ELR (cell line): ENCODE data around the gene EHBP1.
"Not testable (repeated sequence)": the region's sequence is repeated elsewhere in the genome, so short reads cannot be mapped to it uniquely, and the experiment has no call there.

Experiments used
- DNase-seq: peaks from one replicate; pipeline ENCODE4 v3.0.0-alpha.2; 2015; ENCODE audit warnings: low read depth

Gene EHBP1

GRCh38 chr2:63019686-63020085, 314.2 kb downstream of the EHBP1 start:
- not testable (repeated sequence) for DNase-seq

DNA sequence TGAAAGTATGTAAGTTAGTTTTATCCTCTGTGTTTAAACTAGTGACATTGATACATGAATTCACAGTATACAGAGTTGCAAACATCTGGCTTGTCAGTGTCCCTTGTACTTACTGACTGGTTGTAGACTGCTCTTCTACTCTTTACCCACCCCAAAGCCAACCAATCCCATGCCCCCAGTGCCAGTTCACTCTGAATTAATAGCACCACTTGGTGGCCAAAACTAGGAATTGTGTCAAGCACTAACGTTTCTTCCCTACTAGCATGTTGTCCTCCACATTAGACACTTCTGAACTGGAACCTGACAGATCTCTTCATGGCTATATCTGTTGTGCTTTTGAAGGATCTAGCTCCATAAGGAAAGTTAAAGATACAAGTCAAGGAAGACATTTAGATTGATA, 317.9 kb downstream of the EHBP1 start:
- DNase-seq = peak; percentile 71

DNA sequence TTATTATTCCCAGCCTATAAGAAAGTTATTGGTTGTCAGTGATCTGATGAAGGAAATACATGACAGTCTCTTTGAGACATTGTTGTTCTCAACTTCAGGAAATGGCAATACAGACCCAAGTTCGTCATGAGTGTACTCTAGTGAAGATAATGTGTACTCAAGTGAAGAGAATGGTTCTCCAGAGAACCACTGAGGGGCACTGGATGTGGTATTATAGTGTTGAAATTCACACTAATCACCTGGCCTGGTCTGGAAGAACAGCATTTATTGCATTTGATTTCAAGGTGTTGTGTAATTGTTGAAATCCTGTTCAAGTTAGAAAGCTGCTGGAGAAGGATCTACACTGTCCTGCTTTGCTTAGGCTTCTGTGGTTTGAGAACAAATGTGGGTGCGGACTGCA, 321.7 kb downstream of the EHBP1 start:
- no peak for DNase-seq

- DNase-seq = peak; percentile 35
Measured at GRCh38 chr2:63029058-63029457, 323.5 kb downstream of the EHBP1 start.

GRCh38 chr2:63034526-63034925, 329.0 kb downstream of the EHBP1 start:
- no peak for DNase-seq

DNA sequence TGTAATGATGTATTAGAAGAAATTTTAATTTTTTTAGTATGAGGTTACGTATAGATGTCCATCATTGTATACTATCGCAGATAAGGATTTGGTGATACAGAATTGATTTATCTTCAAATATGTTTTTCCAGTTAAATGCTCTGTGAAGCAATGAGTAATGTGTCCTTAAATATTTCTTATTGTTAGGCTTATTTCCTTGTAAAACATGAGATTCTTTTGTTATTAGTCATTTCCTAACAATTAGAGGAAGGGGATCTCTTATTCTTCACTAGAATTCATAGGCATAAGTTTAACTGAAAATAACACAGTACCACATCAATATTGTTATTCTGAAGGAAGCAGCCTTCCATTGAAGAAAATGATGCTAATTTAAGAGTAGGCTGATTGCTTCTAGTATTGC, 329.7 kb downstream of the EHBP1 start:
- DNase-seq = peak; percentile 33

DNA sequence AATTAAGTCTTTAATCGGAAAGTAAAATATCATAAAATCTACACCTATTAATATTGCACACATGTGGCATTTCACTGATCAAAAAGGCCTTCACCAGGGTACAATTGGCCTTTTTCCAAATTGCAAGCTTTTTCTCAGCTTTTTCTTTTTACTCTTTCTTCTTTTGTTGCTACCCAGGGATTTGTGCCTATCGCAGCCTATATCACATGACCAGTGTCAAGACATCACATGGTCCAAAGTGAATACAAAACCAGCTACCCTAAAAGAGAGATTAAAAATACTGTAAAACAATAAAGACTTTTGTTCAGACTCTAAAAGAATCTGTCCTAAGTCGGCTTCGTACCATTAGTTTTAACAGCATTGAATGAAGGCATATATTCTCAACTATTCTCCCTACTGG, 330.1 kb downstream of the EHBP1 start:
- DNase-seq = no peak

DNA sequence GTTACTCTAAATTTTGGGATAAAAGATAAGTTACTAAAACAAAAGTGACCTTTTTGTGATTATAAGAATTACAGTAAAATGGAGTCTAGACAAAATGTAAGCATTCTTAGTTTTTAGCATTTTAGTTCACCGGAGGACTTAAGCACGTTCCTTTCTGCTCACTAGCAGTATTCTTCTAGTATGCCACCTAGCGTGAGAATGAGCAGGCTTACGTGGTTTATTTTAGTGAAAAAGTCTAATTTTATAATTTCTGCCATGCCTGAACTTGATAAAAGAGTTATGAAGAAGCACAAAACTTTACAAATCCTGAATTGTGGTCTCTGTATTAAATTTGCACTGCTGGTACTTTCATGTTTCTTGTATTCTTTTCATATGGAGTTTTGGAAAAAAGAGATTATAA, 332.5 kb downstream of the EHBP1 start:
- DNase-seq = no peak

DNA sequence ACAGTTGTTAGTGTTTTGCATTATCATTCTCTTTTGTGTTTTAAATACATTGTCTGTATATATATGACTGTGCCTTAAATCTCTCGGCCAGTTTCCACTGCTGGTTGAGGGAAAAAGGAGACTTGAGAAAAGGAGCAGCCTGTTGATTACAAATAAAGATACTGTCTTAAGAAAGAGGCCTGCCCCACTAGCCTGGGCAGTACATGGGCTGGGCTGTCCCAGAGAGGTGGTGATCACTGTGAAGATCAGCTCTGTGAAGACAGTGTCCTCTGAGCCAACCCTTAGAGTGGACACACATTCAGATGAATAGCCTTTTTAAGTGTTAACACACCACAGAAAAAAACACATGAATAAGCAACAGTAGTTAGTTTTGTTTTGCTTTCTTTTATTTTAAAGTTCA, 335.1 kb downstream of the EHBP1 start:
- no peak for DNase-seq

DNA sequence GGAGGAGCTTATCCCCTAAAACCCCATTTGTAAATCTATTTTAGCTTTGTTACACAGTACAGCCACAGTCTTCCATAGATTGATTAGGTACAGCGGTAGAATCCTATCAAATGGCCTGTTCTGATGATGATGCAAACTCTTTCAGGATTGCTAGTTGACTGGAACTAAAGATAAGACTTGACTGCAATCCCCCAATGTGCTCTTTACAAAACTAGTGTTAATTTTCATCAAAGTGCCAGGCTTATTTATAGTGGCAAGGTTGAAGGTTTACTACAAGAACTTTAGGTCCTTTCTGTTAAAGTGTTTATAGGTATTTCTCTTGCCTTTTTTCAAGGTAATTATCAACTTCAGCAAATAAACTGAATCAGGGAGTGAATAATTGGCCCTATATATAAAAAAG, 336.1 kb downstream of the EHBP1 start:
- no peak for DNase-seq

- DNase-seq = no peak
Measured at GRCh38 chr2:63044362-63045327, 339.1 kb downstream of the EHBP1 start.

GRCh38 chr2:63046552-63046951, 341.0 kb downstream of the EHBP1 start:
- no peak for DNase-seq

DNA sequence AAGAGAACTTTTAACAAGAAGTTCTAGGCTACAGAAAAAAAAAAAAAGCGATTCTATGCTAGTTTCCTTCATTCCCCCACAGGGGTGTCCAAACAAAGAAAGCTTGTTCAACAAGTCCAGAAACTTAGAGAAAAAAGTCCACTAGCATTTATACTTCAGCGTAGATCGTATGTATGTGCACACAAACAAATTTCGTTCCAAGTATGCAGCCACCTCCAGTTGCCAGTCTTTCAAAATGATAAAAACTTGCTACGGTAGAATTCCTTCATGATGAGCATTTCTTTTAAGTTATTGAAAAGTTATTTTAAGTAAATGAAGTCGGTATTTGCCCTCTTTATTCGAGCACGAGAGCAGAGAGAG, 341.4 kb downstream of the EHBP1 start:
- no peak for DNase-seq

GRCh38 chr2:63047321-63048279, 342.1 kb downstream of the EHBP1 start:
- DNase-seq = no peak

GRCh38 chr2:63048367-63049171, 343.1 kb downstream of the EHBP1 start:
- DNase-seq = no peak

GRCh38 chr2:63049211-63049969, 343.9 kb downstream of the EHBP1 start:
- DNase-seq = peak; percentile 9

DNA sequence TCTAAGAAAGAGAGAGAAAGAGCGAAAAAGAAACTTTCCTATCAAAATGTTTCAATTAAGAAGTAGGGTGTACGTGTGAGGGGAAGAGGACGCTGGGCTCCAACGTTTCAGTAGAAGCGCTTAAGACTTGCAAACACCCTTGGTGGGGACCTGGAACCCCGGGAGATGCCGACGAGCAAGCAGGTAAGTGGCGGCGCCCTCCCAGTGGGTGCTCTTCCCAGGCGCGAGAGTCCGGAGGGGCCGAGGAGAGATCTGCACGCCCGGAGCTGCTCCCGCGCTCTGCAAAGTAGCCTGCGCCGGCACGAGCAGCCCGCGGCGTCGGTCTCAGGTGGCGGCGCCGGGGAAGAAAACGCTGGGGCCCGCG, 344.4 kb downstream of the EHBP1 start:
- DNase-seq = peak; percentile 62

- DNase-seq = peak; percentile 87
Measured at GRCh38 chr2:63050334-63051041, 345.0 kb downstream of the EHBP1 start, which contains the start of gene OTX1. TSS of gene OTX1 (plus strand) at chr2:63050830. CDS start at chr2:63052991, 2,161 bp downstream.

DNA sequence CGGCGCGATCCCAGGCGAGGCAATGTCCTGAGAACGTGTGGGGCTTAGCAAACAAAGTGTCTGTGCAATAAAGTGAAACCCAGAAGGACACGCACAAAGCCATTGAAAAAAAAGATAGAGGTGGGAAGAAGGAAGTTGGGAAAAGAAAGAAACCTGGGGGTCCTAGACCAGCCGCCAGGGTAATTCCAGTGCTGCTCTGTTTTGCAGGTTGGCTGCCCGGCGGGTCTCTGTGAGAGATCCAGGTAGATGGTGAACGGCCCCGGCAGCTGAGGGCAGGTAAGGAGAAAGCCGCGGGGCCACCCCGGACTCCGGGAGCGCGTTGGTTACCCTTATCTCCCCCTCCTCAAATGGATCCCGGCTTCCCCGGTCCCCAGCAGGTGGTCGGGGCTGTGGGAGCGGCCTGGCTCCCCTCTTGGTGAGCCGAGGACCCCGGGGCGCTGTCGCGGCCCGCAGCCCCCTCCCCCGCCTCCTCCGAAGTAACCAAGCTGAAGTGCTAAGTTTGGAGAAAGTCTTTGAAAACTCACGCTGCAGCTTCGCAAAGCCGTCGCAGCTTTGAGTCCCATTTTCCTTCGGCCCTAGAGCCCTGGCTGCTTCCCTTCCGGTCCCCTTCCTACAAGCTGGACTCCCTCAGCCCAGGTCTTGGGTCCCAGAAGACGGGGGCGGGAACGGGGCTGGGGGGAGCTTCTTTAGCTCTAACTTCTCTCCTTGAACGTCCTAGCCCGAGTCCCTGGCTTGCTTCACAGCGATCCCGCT, 345.7 kb downstream of the EHBP1 start:
- no peak for DNase-seq
